Measurements from ENCODE around the gene TNRC6B.

GRCh38 chr22:40341604-40342003 lies 163.9 kb downstream of the TNRC6B start:
- TF ChIP-seq CTCF (IDR thresholded peaks at IDR 0.05; ENCODE audit: low read depth, low read length), result no peak
- TF ChIP-seq EZH2phosphoT487 (IDR thresholded peaks at IDR 0.05; ENCODE audit: low read depth), result no peak
